Upper lobe of left lung (tissue), 6 donors: Measurements from ENCODE around the gene PRKCQ. TPM values are rescaled to one million over a fixed set of nuclear protein-coding genes. Genes with fewer than 3 reads are reported as not detected.
A peak's percentile ranks its signal among the peaks of the same experiment; 100 is the strongest.

Experiments used
- ATAC-seq, 2 donors: fragments of 200-7000 bp; cut with Tn5 transposase; one replicate each; pipeline ENCODE4 v1.9.1; 2022; ENCODE audit warnings: mild to moderate bottlenecking in 2 of 2, moderate library complexity in 2 of 2; ENCODE audit not compliant: low FRiP score in 2 of 2
- DNase-seq, 2 donors: peaks; one replicate each; pipeline ENCODE4 v3.0.0-alpha.2; 2019 to 2020
- H3K27ac ChIP-seq, 4 donors: fragments of 200-600 bp; sonication (generic); one replicate each; pipeline ENCODE4 v1.5.1; 2016 to 2019
- H3K27me3 ChIP-seq, 4 donors: fragments of 200-600 bp; sonication (generic); one replicate each; pipeline ENCODE4 v1.5.1; 2017 to 2019
- H3K36me3 ChIP-seq, 4 donors: fragments of 200-600 bp; sonication (generic); one replicate each; pipeline ENCODE4 v1.5.1; 2016 to 2019
- H3K4me1 ChIP-seq, 4 donors: fragments of 200-600 bp; sonication (generic); one replicate each; pipeline ENCODE4 v1.5.1; 2018 to 2019
- H3K4me3 ChIP-seq, 4 donors: fragments of 200-600 bp; sonication (generic); one replicate each; pipeline ENCODE4 v1.5.1; 2017 to 2019; ENCODE audit warnings: mild to moderate bottlenecking in 2 of 4, moderate library complexity in 1 of 4
- H3K9me3 ChIP-seq, 4 donors: fragments of 200-600 bp; sonication (generic); one replicate each; pipeline ENCODE4 v1.5.1; 2018 to 2019
- CTCF ChIP-seq, 6 experiments: fragments of 450-650 bp in 4 of 6; fragments of 200-600 bp in 2 of 6; sonication (generic) in 2 of 6; IDR thresholded peaks; one replicate each; pipeline ENCODE4 v1.5.1; 2016 to 2019; ENCODE audit warnings: antibody characterized with exemption in 6 of 6
- EP300 ChIP-seq, 4 donors: sonication (generic); formaldehyde crosslinking; IDR thresholded peaks; one replicate each; pipeline ENCODE4 v1.5.1; 2017; ENCODE audit warnings: antibody characterized with exemption in 4 of 4, control low read depth in 2 of 4
- POLR2A ChIP-seq, 4 donors: fragments of 450-650 bp; IDR thresholded peaks; one replicate each; pipeline ENCODE4 v1.5.1; 2016 to 2017; ENCODE audit warnings: antibody characterized with exemption in 4 of 4, mild to moderate bottlenecking in 2 of 4
- POLR2AphosphoS5 ChIP-seq, 2 donors: sonication (generic); formaldehyde crosslinking; IDR thresholded peaks; one replicate each; pipeline ENCODE4 v1.5.1; 2017; ENCODE audit warnings: antibody characterized with exemption in 2 of 2
- WGBS, 2 donors: methylation state at CpG; one replicate each; pipeline ENCODE4 v1.1.5; 2017 to 2018; 5-methylcytosine and 5-hydroxymethylcytosine counted together
- total RNA-seq, 6 donors: library from RNA; depleted of rRNA in 4 of 6; stranded (reverse); fragments of >200 nt in 4 of 6; gene quantifications; one replicate each; pipeline versions ENCODE4 v1.1.0 to v1.2.1, GENCODE V29; 2016 to 2021
- donor health status: DM: no; HTN: no; CAD: no; lungs with moderate emphysema.
- donor health status: DM: no; HTN: yes; CAD: no; lungs with severe emphysema.

Gene PRKCQ
- total RNA-seq, 6 donors from 2014 or later, result 6.5 to 16.8 (median 11.2) TPM

DNA sequence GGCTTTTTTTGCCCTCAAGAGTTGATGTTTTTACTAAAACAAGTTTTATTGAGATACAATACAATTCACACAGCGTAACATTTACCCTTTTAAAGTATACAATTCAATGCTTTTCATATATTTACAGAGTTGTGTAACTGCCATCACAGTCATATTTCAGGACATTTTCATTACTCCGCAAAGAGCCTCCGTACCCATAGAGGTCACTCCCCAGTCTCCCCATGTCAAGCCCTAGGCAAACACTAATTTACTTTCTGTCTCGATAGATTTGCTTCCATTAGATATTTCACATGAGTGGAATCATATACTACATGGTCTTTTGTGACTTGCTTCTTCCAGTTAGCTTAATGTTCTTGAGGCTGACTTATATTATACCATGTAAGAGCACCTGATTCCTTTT is 183.8 kb downstream of the PRKCQ start:
- no peak for TF ChIP-seq EP300 (IDR thresholded peaks at IDR 0.05)
- no peak for TF ChIP-seq POLR2AphosphoS5 (IDR thresholded peaks at IDR 0.05)
- TF ChIP-seq CTCF (IDR thresholded peaks at IDR 0.05), result no peak
- TF ChIP-seq POLR2A (IDR thresholded peaks at IDR 0.05), result no peak
- Histone ChIP-seq H3K36me3 (no peaks in the 10 kb centered on the region), H3K27ac (peak overlapping the region; percentile 2 to 79 (median 44)), H3K9me3 (no peaks in the 10 kb centered on the region), H3K27me3 (no peaks in the 10 kb centered on the region), H3K4me1 (peaks cover 3 to 20% (median 11%) of the 10 kb centered on the region in 4 donors), H3K4me3 (no peak overlapping the region)
- 82 to 91% methylated on average over 4 of the region's 4 CpGs for WGBS, 2 donors
- ATAC-seq (no peak), DNase-seq (no peak)

DNA sequence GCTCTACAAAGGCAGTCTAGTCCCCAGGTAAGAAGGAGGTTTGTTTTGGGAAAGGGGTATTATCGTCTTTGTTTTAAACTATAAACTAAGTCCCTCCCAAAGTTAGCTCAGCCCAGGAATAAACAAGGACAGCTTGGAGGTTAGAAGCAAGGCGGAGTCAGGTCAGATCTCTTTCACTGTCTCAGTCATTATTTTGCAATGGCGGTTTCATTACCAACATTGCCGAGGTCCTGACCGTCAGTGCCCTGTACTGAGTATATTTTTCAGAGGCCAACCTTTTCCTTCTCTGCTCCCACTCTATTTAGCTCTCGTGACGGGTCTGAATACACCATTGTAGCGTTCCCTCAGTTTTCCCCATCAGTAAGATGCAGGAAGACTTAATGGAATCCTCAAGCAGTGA is 184.5 kb downstream of the PRKCQ start:
- Histone ChIP-seq H3K36me3 (no peaks in the 10 kb centered on the region), H3K9me3 (no peaks in the 10 kb centered on the region), H3K4me1 (peaks cover 0 to 17% (median 10%) of the 10 kb centered on the region in 4 donors), H3K27ac (peak overlapping the region; percentile 2 to 79 (median 44)), H3K4me3 (no peak overlapping the region), H3K27me3 (no peaks in the 10 kb centered on the region)
- DNase-seq, result no peak
- TF ChIP-seq POLR2A (IDR thresholded peaks at IDR 0.05) (no peak), POLR2AphosphoS5 (IDR thresholded peaks at IDR 0.05) (no peak), EP300 (IDR thresholded peaks at IDR 0.05) (no peak), CTCF (IDR thresholded peaks at IDR 0.05) (no peak)
- 64 to 80% methylated on average over 8 of the region's 8 CpGs for WGBS, 2 donors
- peak in 1 of 2 donors; percentile 22 for ATAC-seq

- WGBS, 2 donors, result 54 to 59% methylated on average over 5 of the region's 5 CpGs
- ATAC-seq (no peak), DNase-seq (no peak)
- H3K4me1 ChIP-seq, result peaks cover 0 to 5% (median under 1%) of the 10 kb centered on the region in 4 donors
- no peak for TF ChIP-seq CTCF (IDR thresholded peaks at IDR 0.05)
- TF ChIP-seq POLR2A (IDR thresholded peaks at IDR 0.05), result no peak
- TF ChIP-seq EP300 (IDR thresholded peaks at IDR 0.05), result no peak
- TF ChIP-seq POLR2AphosphoS5 (IDR thresholded peaks at IDR 0.05), result no peak
- H3K36me3 ChIP-seq, result no peaks in the 10 kb centered on the region
- no peak overlapping the region for H3K27ac ChIP-seq
- H3K9me3 ChIP-seq, result peaks cover 0 to 7% (median 2%) of the 10 kb centered on the region in 4 donors
- H3K27me3 ChIP-seq, result no peaks in the 10 kb centered on the region
- no peak overlapping the region for H3K4me3 ChIP-seq
Observed at GRCh38 chr10:6394084-6394483, 186.0 kb downstream of the PRKCQ start.

- Histone ChIP-seq H3K4me1 (no peaks in the 10 kb centered on the region), H3K27me3 (no peaks in the 10 kb centered on the region), H3K4me3 (no peak overlapping the region), H3K9me3 (peaks cover 0 to 10% (median 3%) of the 10 kb centered on the region in 4 donors), H3K36me3 (no peaks in the 10 kb centered on the region), H3K27ac (no peak overlapping the region)
- TF ChIP-seq CTCF (IDR thresholded peaks at IDR 0.05), result no peak
- TF ChIP-seq POLR2AphosphoS5 (IDR thresholded peaks at IDR 0.05), result no peak
- TF ChIP-seq EP300 (IDR thresholded peaks at IDR 0.05), result no peak
- TF ChIP-seq POLR2A (IDR thresholded peaks at IDR 0.05), result no peak
- ATAC-seq (no peak), DNase-seq (no peak)
- WGBS, 2 donors, result 69 to 74% methylated on average over 2 of the region's 2 CpGs
Observed at GRCh38 chr10:6393168-6393567, 186.9 kb downstream of the PRKCQ start.

DNA sequence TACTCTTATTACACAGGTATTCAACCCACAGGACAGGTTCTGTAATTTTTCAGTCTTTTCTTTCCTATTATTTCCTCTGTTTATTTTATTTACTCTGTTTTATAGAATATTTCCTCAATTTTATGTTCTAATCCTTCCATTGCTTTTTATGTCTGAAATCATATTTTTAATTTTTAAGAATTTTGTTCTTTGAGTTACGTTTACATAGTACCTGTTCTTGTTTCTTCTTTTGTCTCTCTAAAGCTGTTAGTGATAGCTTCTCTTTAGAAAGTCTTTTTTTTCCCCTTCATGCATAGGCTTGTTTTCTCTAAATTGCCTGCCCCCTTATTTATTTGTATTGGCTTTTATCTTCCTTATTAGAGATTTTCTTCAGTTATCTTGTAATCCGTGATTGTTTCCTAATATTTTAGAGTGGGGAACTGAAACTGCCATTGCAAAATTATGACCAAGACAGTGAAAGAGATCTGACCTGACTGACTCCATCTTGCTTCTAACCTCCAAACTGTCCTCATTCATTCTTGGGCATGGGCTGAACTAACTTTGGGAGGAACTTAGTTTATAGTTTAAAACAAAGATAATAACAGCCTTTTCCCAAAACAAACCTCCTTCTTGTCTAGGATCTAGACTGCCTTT is 189.7 kb downstream of the PRKCQ start:
- Histone ChIP-seq H3K36me3 (no peaks in the 10 kb centered on the region), H3K4me3 (no peak overlapping the region), H3K27me3 (no peaks in the 10 kb centered on the region), H3K9me3 (peaks cover 0 to 10% (median 3%) of the 10 kb centered on the region in 4 donors), H3K27ac (no peak overlapping the region), H3K4me1 (peaks cover 0 to 8% (median 2%) of the 10 kb centered on the region in 4 donors)
- TF ChIP-seq POLR2A (IDR thresholded peaks at IDR 0.05) (no peak), CTCF (IDR thresholded peaks at IDR 0.05) (no peak), EP300 (IDR thresholded peaks at IDR 0.05) (no peak)
- no peak for DNase-seq
- WGBS, 2 donors, result 82 to 95% methylated on average over 2 of the region's 2 CpGs
- no peak for ATAC-seq
